HL-60 (cell line): Measurements from ENCODE around the gene MAP3K5.

Experiments used
- DNase-seq, 2 experiments: peaks; one replicate each; pipeline ENCODE4 v3.0.0-alpha.2; 2010 to 2020; ENCODE audit warnings: low read depth in 1 of 2, low spot score in 1 of 2
- H3K27ac ChIP-seq: fragments of 250-450 bp; sonication (Bioruptor Pico); replicated peaks from 2 replicates; pipeline ENCODE4 v1.5.1; 2020; ENCODE audit warnings: mild to moderate bottlenecking, moderate library complexity
- H3K27me3 ChIP-seq: fragments of 250-450 bp; sonication (Bioruptor Pico); 2 replicates; pipeline ENCODE4 v1.5.1; 2021; ENCODE audit warnings: mild to moderate bottlenecking, moderate library complexity; ENCODE audit not compliant: insufficient read depth, poor library complexity, severe bottlenecking
- H3K4me3 ChIP-seq: replicated peaks from 2 replicates; pipeline ENCODE4 v1.5.1; 2011; ENCODE audit warnings: mild to moderate bottlenecking, control low read depth, low read length; ENCODE audit not compliant: insufficient read depth
- CTCF ChIP-seq: IDR thresholded peaks from one replicate; pipeline ENCODE4 v1.5.1; 2011; ENCODE audit warnings: low read length, control low read depth, inconsistent platforms; ENCODE audit not compliant: insufficient read depth
- GABPA ChIP-seq: IDR thresholded peaks from 2 replicates; pipeline ENCODE4 v1.6.1; 2012; ENCODE audit warnings: low read depth
- POLR2AphosphoS5 ChIP-seq: IDR thresholded peaks from 2 replicates; pipeline ENCODE4 v1.6.1; 2012; ENCODE audit warnings: low read depth
- REST ChIP-seq: IDR thresholded peaks from 2 replicates; pipeline ENCODE4 v1.6.1; 2012; ENCODE audit warnings: low read depth; ENCODE audit not compliant: insufficient replicate concordance
- SPI1 ChIP-seq: IDR thresholded peaks from 2 replicates; pipeline ENCODE4 v1.6.1; 2012; ENCODE audit warnings: low read depth, mild to moderate bottlenecking, borderline replicate concordance

MAP3K5 gene

GRCh38 chr6:136677344-136677743 lies 114.9 kb downstream of the MAP3K5 start:
- Histone ChIP-seq H3K27me3 (no peaks in the 10 kb centered on the region), H3K4me3 (no peak overlapping the region), H3K27ac (no peak overlapping the region)
- DNase-seq: no peak
- no peak for TF ChIP-seq CTCF
- no peak for TF ChIP-seq REST
- no peak for TF ChIP-seq GABPA
- no peak for TF ChIP-seq POLR2AphosphoS5
- no peak for TF ChIP-seq SPI1

- Histone ChIP-seq H3K27ac (no peak overlapping the region), H3K27me3 (no peaks in the 10 kb centered on the region), H3K4me3 (no peak overlapping the region)
- no peak for DNase-seq
- no peak for TF ChIP-seq POLR2AphosphoS5
- no peak for TF ChIP-seq GABPA
- no peak for TF ChIP-seq REST
Observed at GRCh38 chr6:136676075-136676474, 116.2 kb downstream of the MAP3K5 start.

GRCh38 chr6:136673571-136673970 lies 118.7 kb downstream of the MAP3K5 start:
- Histone ChIP-seq H3K4me3 (no peak overlapping the region), H3K27ac (no peak overlapping the region), H3K27me3 (no peaks in the 10 kb centered on the region)
- no peak for TF ChIP-seq POLR2AphosphoS5
- no peak for DNase-seq

GRCh38 chr6:136672144-136672543 lies 120.1 kb downstream of the MAP3K5 start:
- no peak for TF ChIP-seq REST
- TF ChIP-seq CTCF: no peak
- no peak for TF ChIP-seq POLR2AphosphoS5
- TF ChIP-seq SPI1: no peak
- no peak for TF ChIP-seq GABPA
- no peak overlapping the region for H3K27ac ChIP-seq
- DNase-seq: no peak
- no peaks in the 10 kb centered on the region for H3K27me3 ChIP-seq
- H3K4me3 ChIP-seq: no peak overlapping the region
